ENCODE measurements around the gene RBM45.
A peak's percentile ranks its signal among the peaks of the same experiment; 100 is the strongest.
"Not testable (repeated sequence)": the region's sequence is repeated elsewhere in the genome, so short reads cannot be mapped to it uniquely, and the experiment has no call there.

The RBM45 gene

GRCh38 chr2:178112202-178113152, at the start of gene RBM45:
RBM45 (plus strand) TSS chr2:178112437; CDS start chr2:178112547, 110 bp downstream.
- peak; percentile 59 for DNase-seq (ENCODE audit: low read depth, low spot score)

- no peak for DNase-seq (ENCODE audit: low read depth, low spot score)
Measured at GRCh38 chr2:178066324-178066723, 45.9 kb upstream of the RBM45 start.

- DNase-seq (ENCODE audit: low read depth, low spot score) = no peak
Measured at GRCh38 chr2:178066890-178067669, 45.2 kb upstream of the RBM45 start.

GRCh38 chr2:178068823-178069454, 43.3 kb upstream of the RBM45 start:
- no peak for DNase-seq (ENCODE audit: low read depth, low spot score)

GRCh38 chr2:178069551-178069950, 42.7 kb upstream of the RBM45 start:
- DNase-seq (ENCODE audit: low read depth, low spot score) = no peak

- no peak for DNase-seq (ENCODE audit: low read depth, low spot score)
Measured at GRCh38 chr2:178070824-178071223, 41.4 kb upstream of the RBM45 start.

GRCh38 chr2:178072000-178072382, 40.2 kb upstream of the RBM45 start:
- DNase-seq (ENCODE audit: low read depth, low spot score) = no peak

GRCh38 chr2:178072383-178073301, 39.6 kb upstream of the RBM45 start, which contains the start of gene PDE11A:
PDE11A (minus strand) TSS chr2:178072777; CDS start chr2:178072437, 340 bp downstream.
- no peak for DNase-seq (ENCODE audit: low read depth, low spot score)

- DNase-seq (ENCODE audit: low read depth, low spot score) = no peak
Measured at GRCh38 chr2:178074123-178075005, 37.9 kb upstream of the RBM45 start.

- DNase-seq (ENCODE audit: low read depth, low spot score) = no peak
Measured at GRCh38 chr2:178075006-178075326, 37.3 kb upstream of the RBM45 start.

GRCh38 chr2:178076130-178076529, 36.1 kb upstream of the RBM45 start:
- DNase-seq (ENCODE audit: low read depth, low spot score) = no peak

- not testable (repeated sequence) for DNase-seq (ENCODE audit: low read depth, low spot score)
Measured at GRCh38 chr2:178079279-178079678, 33.0 kb upstream of the RBM45 start.

- DNase-seq (ENCODE audit: low read depth, low spot score) = no peak
Measured at GRCh38 chr2:178082408-178083045, 29.7 kb upstream of the RBM45 start.

GRCh38 chr2:178084273-178084672, 28.0 kb upstream of the RBM45 start:
- DNase-seq (ENCODE audit: low read depth, low spot score) = no peak

GRCh38 chr2:178088774-178089270, 23.4 kb upstream of the RBM45 start:
- DNase-seq (ENCODE audit: low read depth, low spot score) = no peak

- DNase-seq (ENCODE audit: low read depth, low spot score) = no peak
Measured at GRCh38 chr2:178093471-178093870, 18.8 kb upstream of the RBM45 start.

GRCh38 chr2:178101321-178102079, 10.7 kb upstream of the RBM45 start:
- DNase-seq (ENCODE audit: low read depth, low spot score) = no peak

GRCh38 chr2:178105566-178105965, 6.7 kb upstream of the RBM45 start:
- DNase-seq (ENCODE audit: low read depth, low spot score) = no peak

GRCh38 chr2:178106053-178106452, 6.2 kb upstream of the RBM45 start:
- DNase-seq (ENCODE audit: low read depth, low spot score) = no peak
